Hepatocyte (in vitro differentiated cells): ENCODE results near the gene ZKSCAN1. TPM values are rescaled to one million over a fixed set of nuclear protein-coding genes. Genes with fewer than 3 reads are reported as not detected.
"Not testable (repeated sequence)": the region's sequence is repeated elsewhere in the genome, so short reads cannot be mapped to it uniquely, and the experiment has no call there.

Experiments used
- DNase-seq: peaks from one replicate; pipeline ENCODE4 v3.0.0-alpha.2; 2016; ENCODE audit warnings: low spot score
- H2AFZ ChIP-seq: fragments of 200-600 bp; sonication (generic); 2 replicates; pipeline ENCODE4 v1.6.0; 2016; ENCODE audit warnings: antibody characterized with exemption, mild to moderate bottlenecking
- H3K27ac ChIP-seq: fragments of 200-600 bp; sonication (generic); 2 replicates; pipeline ENCODE4 v1.5.1; 2016; ENCODE audit warnings: mild to moderate bottlenecking
- H3K27me3 ChIP-seq: fragments of 200-600 bp; sonication (generic); 2 replicates; pipeline ENCODE4 v1.6.1; 2016
- H3K36me3 ChIP-seq: fragments of 200-600 bp; sonication (generic); replicated peaks from 2 replicates; pipeline ENCODE4 v1.5.1; 2016; ENCODE audit warnings: low read depth; ENCODE audit not compliant: insufficient read depth
- H3K4me1 ChIP-seq: fragments of 200-600 bp; sonication (generic); 2 replicates; pipeline ENCODE4 v1.5.1; 2016; ENCODE audit warnings: mild to moderate bottlenecking, moderate library complexity; ENCODE audit not compliant: insufficient read depth
- H3K4me2 ChIP-seq: fragments of 200-600 bp; sonication (generic); 2 replicates; pipeline ENCODE4 v1.6.0; 2016
- H3K4me3 ChIP-seq: fragments of 200-600 bp; sonication (generic); 2 replicates; pipeline ENCODE4 v1.5.1; 2016; ENCODE audit warnings: mild to moderate bottlenecking
- H3K79me2 ChIP-seq: fragments of 200-600 bp; sonication (generic); 2 replicates; pipeline ENCODE4 v1.6.0; 2017; ENCODE audit warnings: mild to moderate bottlenecking
- H3K9me2 ChIP-seq: fragments of 200-600 bp; sonication (generic); replicated peaks from 2 replicates; pipeline ENCODE4 v1.6.0; 2017; ENCODE audit warnings: mild to moderate bottlenecking; ENCODE audit not compliant: insufficient read depth
- H3K9me3 ChIP-seq: fragments of 200-600 bp; sonication (generic); 2 replicates; pipeline ENCODE4 v1.5.1; 2016; ENCODE audit warnings: low read depth, mild to moderate bottlenecking
- H4K20me1 ChIP-seq: fragments of 200-600 bp; sonication (generic); 2 replicates; pipeline ENCODE4 v1.6.0; 2016; ENCODE audit warnings: mild to moderate bottlenecking; ENCODE audit not compliant: insufficient read depth, poor library complexity, severe bottlenecking
- CTCF ChIP-seq: fragments of 200-600 bp; sonication (generic); IDR thresholded peaks from 2 replicates; pipeline ENCODE4 v1.5.1; 2016; ENCODE audit warnings: antibody characterized with exemption, mild to moderate bottlenecking; ENCODE audit not compliant: poor library complexity
- EZH2 ChIP-seq: fragments of 200-600 bp; sonication (generic); IDR thresholded peaks from 2 replicates; pipeline ENCODE4 v1.6.1; 2016; ENCODE audit warnings: antibody characterized with exemption, mild to moderate bottlenecking, borderline replicate concordance
- EZH2phosphoT487 ChIP-seq: fragments of 200-600 bp; sonication (generic); IDR thresholded peaks from one replicate; pipeline ENCODE4 v1.6.1; 2018; ENCODE audit warnings: antibody characterized with exemption, mild to moderate bottlenecking, low read depth, moderate library complexity; ENCODE audit not compliant: unreplicated experiment, severe bottlenecking
- WGBS: methylation state at CpG from one replicate; pipeline ENCODE4 v1.1.6; 2016; ENCODE audit warnings: low lambda C conversion rate; ENCODE audit errors: missing lambda C conversion rate; 5-methylcytosine and 5-hydroxymethylcytosine counted together
- polyA plus RNA-seq: library from polyadenylated mRNA; unstranded; fragments of >200 nt; fragmentation: Nextera tagmentation; extraction: Ambion mirVana; gene quantifications from 2 replicates; pipeline ENCODE4 v1.2.1, GENCODE V29; 2016
- total RNA-seq: library from RNA; depleted of rRNA; stranded (reverse); fragments of >200 nt; gene quantifications from 2 replicates; pipeline ENCODE4 v1.2.3, GENCODE V29; 2014

Gene ZKSCAN1
- total and polyA plus RNA-seq, 2 experiments from 2014 or later, result 27.0 to 44.0 TPM

DNA sequence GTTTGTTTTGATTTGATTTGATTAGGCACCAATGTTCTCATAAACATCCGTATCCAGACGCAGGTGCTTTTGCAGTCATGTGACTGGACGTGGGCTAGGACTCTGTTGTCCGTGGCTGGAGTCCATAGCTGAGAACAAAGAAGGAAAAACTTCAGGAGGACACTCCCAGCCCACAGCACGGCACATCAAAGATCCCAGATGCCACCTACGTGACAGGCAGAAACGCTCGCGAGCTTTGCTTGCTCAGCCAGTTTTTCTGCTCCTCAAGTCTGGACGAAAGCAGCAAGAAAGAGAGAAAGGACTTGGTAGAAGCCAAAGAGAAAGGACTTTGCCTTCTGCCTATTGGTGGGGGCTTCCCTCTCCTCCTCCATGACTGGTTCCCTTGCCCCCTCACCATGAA lies 6.9 kb upstream of the ZKSCAN1 start:
- Histone ChIP-seq H3K4me2 (no peak overlapping the region), H3K4me1 (peaks cover 13% of the 10 kb centered on the region), H2AFZ (no peak overlapping the region), H3K79me2 (no peaks in the 10 kb centered on the region), H3K36me3 (no peaks in the 10 kb centered on the region), H3K27ac (peak overlapping the region; percentile 13), H3K27me3 (no peaks in the 10 kb centered on the region), H3K4me3 (no peak overlapping the region), H4K20me1 (no peaks in the 10 kb centered on the region), H3K9me2 (no peaks in the 10 kb centered on the region), H3K9me3 (no peaks in the 10 kb centered on the region)
- TF ChIP-seq EZH2phosphoT487 (no peak), CTCF (no peak), EZH2 (no peak)
- DNase-seq, result peak; percentile 53
- WGBS, result 59% methylated on average over 10 of the region's 10 CpGs

- H3K4me2 ChIP-seq, DNase-seq, H3K9me2 ChIP-seq, H3K4me3 ChIP-seq, H4K20me1 ChIP-seq, H3K27ac ChIP-seq, H3K27me3 ChIP-seq, H3K4me1 ChIP-seq, H3K79me2 ChIP-seq, H3K36me3 ChIP-seq, H2AFZ ChIP-seq, H3K9me3 ChIP-seq: not testable (repeated sequence)
- WGBS, result 93% methylated on average over 8 of the region's 8 CpGs
Observed at GRCh38 chr7:100009952-100010351, 5.4 kb upstream of the ZKSCAN1 start.

- Histone ChIP-seq H3K4me2 (no peak overlapping the region), H3K4me3 (no peak overlapping the region), H2AFZ (no peak overlapping the region), H3K9me2 (no peaks in the 10 kb centered on the region), H3K27ac (no peak overlapping the region), H3K36me3 (no peaks in the 10 kb centered on the region), H3K4me1 (no peaks in the 10 kb centered on the region), H3K79me2 (peaks cover 4% of the 10 kb centered on the region), H4K20me1 (no peaks in the 10 kb centered on the region), H3K9me3 (no peaks in the 10 kb centered on the region), H3K27me3 (no peaks in the 10 kb centered on the region)
- 60% methylated on average over 2 of the region's 2 CpGs for whole genome bisulfite sequencing
- TF ChIP-seq EZH2phosphoT487 (no peak), CTCF (no peak)
- DNase-seq, result no peak
Observed at GRCh38 chr7:100010901-100011300, 4.5 kb upstream of the ZKSCAN1 start.

DNA sequence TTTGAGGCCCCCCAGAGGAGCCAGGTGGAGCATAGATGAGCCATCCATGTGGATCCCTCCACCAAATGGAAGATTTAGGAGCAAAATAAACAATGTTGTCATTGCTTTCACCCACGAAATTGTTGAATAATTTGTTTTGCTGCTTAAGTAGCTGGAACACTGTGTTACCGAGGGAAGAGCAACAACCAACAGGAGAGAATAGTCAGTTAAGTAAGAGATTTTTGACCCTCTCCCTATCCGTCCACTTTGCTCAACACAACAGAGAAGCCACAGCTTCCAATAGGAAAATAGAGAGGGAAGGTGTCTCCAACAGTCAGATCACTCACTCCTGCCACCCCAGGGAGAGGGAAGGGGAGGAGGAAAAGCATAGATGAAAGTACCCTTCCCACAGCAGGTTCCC lies 3.9 kb upstream of the ZKSCAN1 start:
- no peak overlapping the region for H2AFZ ChIP-seq

DNA sequence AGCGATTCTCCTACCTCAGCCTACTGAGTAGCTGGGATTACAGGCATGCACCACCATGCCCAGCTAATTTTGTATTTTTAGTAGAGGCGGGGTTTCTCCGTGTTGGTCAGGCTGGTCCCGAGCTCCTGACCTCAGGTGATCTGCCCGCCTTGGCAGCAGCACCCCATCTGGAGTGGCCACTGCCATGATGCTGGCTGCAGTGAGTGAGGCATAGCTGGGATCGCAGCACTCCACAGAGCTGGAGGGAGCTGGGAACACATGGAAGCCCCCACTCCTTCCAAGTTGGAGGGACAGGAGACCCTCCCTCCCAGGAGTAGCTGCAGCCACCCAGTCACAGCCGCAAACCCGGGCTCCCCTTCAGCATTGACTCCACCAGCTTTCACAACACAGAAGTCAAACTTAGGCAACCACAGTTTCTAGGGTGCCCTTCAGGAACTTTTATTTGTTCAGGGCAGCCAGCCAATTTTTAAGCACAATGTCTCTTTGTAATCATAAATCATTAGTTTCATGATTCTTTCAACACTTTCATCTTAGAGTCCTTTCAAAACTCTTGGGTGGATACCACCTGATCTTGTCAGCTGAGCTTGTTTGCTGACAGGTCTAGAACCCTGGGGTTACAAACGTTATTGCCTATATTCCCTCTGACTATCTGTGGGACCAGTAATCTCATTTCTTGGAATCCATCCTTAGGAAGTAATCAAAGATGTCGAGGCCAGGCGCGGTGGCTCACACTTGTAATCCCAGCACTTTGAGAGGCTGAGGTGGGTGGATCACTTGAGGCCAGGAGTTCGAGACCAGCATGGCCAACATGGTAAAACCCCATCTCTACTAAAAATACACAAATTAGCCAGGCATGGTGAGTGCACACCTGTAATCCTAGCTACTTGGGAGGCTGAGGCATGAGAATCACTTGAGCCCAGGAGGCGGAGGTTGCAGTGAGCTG lies 2.7 kb upstream of the ZKSCAN1 start:
- H2AFZ ChIP-seq, H3K27ac ChIP-seq: not testable (repeated sequence)

More for the DNA sequence above, 3.9 kb upstream of the ZKSCAN1 start:
- no peaks in the 10 kb centered on the region for H3K27me3 ChIP-seq
- H3K9me3 ChIP-seq, result no peaks in the 10 kb centered on the region
- peaks cover under 1% of the 10 kb centered on the region for H3K4me1 ChIP-seq
- 67% methylated on average over 3 of the region's 3 CpGs for WGBS
- no peak overlapping the region for H3K27ac ChIP-seq
- H3K4me3 ChIP-seq, result no peak overlapping the region
- H4K20me1 ChIP-seq, result peaks cover 2% of the 10 kb centered on the region
- no peaks in the 10 kb centered on the region for H3K9me2 ChIP-seq
- H3K36me3 ChIP-seq, result no peaks in the 10 kb centered on the region
- TF ChIP-seq EZH2phosphoT487, result no peak
- TF ChIP-seq EZH2, result no peak
- no peak for TF ChIP-seq CTCF
- no peak for DNase-seq
- peaks cover 10% of the 10 kb centered on the region for H3K79me2 ChIP-seq
- H3K4me2 ChIP-seq, result no peak overlapping the region

More for the DNA sequence above, 2.7 kb upstream of the ZKSCAN1 start:
- not testable (repeated sequence) for DNase-seq, H3K36me3 ChIP-seq, H3K4me2 ChIP-seq, H3K27me3 ChIP-seq, H3K4me3 ChIP-seq, H4K20me1 ChIP-seq, H3K9me3 ChIP-seq, H3K9me2 ChIP-seq
- WGBS, result 86% methylated on average over 14 of the region's 14 CpGs
- Histone ChIP-seq H3K79me2 (peaks cover 22% of the 10 kb centered on the region), H3K4me1 (peaks cover 11% of the 10 kb centered on the region)
